DOHH2 (cell line): Measurements from ENCODE around the gene TEX36.
A peak's percentile ranks its signal among the peaks of the same experiment; 100 is the strongest.

ENCODE experiments used
- EZH2phosphoT487 ChIP-seq: fragments of 200-600 bp; sonication (generic); IDR thresholded peaks from 2 replicates; pipeline ENCODE4 v1.6.1; 2017; ENCODE audit warnings: borderline replicate concordance, mild to moderate bottlenecking, antibody characterized with exemption, low read length, moderate library complexity, mixed read lengths
- TF ChIP-seq, protein P1 (sequence below): fragments of 200-600 bp; sonication (generic); IDR thresholded peaks from one replicate; pipeline ENCODE4 v1.5.1; 2014; ENCODE audit warnings: antibody characterized with exemption, mild to moderate bottlenecking, low read depth, low read length; ENCODE audit not compliant: poor library complexity, severe bottlenecking

DNA sequence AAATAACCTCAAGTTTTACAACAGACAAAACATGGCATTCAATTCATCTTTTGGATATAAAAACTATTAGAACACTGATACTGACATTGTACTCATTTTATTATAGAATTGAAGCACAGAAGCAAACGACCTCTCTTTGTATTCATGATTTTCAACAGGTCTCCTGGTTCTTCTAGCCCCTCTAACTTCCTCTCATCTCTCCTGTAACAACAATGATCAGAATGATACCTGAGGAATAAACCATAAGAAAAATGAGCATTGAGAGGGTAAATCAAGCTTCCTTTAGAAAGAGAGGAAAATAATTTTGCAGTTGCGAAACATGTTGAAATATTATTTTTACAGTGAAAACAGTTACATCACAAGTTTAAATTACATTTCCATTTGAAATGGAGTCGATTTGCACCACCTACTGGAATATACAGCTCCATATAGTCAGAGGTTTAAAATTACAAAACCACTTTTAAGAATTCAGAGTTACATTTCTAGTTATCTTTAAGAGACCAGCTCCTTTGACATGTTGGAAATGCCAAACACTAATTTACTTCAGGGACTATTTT, 17.5 kb upstream of the TEX36 start:
- TF ChIP-seq, protein P1, sequence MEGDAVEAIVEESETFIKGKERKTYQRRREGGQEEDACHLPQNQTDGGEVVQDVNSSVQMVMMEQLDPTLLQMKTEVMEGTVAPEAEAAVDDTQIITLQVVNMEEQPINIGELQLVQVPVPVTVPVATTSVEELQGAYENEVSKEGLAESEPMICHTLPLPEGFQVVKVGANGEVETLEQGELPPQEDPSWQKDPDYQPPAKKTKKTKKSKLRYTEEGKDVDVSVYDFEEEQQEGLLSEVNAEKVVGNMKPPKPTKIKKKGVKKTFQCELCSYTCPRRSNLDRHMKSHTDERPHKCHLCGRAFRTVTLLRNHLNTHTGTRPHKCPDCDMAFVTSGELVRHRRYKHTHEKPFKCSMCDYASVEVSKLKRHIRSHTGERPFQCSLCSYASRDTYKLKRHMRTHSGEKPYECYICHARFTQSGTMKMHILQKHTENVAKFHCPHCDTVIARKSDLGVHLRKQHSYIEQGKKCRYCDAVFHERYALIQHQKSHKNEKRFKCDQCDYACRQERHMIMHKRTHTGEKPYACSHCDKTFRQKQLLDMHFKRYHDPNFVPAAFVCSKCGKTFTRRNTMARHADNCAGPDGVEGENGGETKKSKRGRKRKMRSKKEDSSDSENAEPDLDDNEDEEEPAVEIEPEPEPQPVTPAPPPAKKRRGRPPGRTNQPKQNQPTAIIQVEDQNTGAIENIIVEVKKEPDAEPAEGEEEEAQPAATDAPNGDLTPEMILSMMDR = peak; percentile 13
- no peak for TF ChIP-seq EZH2phosphoT487
